Measurements from ENCODE around the gene ZMYND8.

DNA sequence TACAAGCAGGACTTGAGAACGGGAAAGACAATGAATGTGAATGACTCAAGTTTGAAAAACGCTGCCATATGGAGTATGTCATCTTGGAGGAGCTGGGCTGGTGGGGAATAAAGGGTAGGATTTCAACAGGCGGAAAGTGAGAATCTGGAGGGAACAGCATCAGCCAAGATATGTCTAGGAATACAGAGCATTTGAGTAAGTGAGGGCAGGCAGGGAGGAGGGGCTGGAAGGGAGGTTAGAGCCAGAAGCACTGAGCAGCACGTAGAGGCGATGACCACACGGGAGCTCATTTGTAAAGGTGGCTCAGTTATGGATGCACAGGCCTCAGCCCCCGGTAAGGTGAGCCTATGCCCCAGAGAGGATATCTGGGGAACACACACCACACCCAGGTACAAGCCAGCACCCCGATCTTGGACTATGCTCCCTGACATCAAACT, 115.1 kb downstream of the ZMYND8 start:
- TF ChIP-seq EZH2 (IDR thresholded peaks at IDR 0.05; ENCODE audit: insufficient read depth, poor library complexity, severe bottlenecking), result no peak
- no peak for TF ChIP-seq EZH2phosphoT487 (IDR thresholded peaks at IDR 0.05; ENCODE audit: insufficient read depth, low read depth)

All from GM23248 (cell line).